ENCODE results near the gene SPECC1. TPM values are rescaled to one million over a fixed set of nuclear protein-coding genes. Genes with fewer than 3 reads are reported as not detected.

SPECC1 gene
- total and polyA plus RNA-seq, 2 experiments from 2014 or later: 1.3 to 1.5 TPM

- WGBS, 2 experiments (ENCODE audit: low coverage in 1 of 2, low lambda C conversion rate in 2 of 2, missing lambda C conversion rate in 2 of 2): 77 to 84% methylated on average over 5 to 8 of the region's 8 CpGs
- Histone ChIP-seq H3F3A (ENCODE audit: insufficient read depth) (peaks cover 12% of the 10 kb centered on the region; the same call in 1 of the 2 replicates), H3K36me3 (ENCODE audit: low read depth) (no peaks in the 10 kb centered on the region), H3K9me3 (ENCODE audit: low read depth) (no peaks in the 10 kb centered on the region), H3K9ac (no peak overlapping the region), H3K27ac (no peak overlapping the region), H3K79me2 (ENCODE audit: insufficient read depth) (no peaks in the 10 kb centered on the region), H3K4me3 (no peak overlapping the region), H3K9me2 (ENCODE audit: insufficient read depth) (no peaks in the 10 kb centered on the region), H4K20me1 (ENCODE audit: insufficient read depth) (no peaks in the 10 kb centered on the region), H3K4me2 (ENCODE audit: unreplicated experiment) (no peak overlapping the region), H3K27me3 (replicated peaks; ENCODE audit: insufficient read depth) (peaks cover 3% of the 10 kb centered on the region), H2AFZ (no peak overlapping the region), H3K4me1 (ENCODE audit: insufficient read depth) (peaks cover 18% of the 10 kb centered on the region)
- DNase-seq: no peak
- in situ Hi-C loops (cut with MboI): loop anchor here (25.0 kb wide), 1 partner anchor 223 kb away; the partner anchor contains the start of gene AKAP10
- TF ChIP-seq EZH2 (IDR thresholded peaks at IDR 0.05; ENCODE audit: insufficient read depth, poor library complexity, severe bottlenecking) (no peak), EZH2phosphoT487 (IDR thresholded peaks at IDR 0.05; ENCODE audit: insufficient read depth, low read depth) (no peak)
These were observed 201.5 kb downstream of the SPECC1 start for GRCh38 chr17:20210614-20211013.

GRCh38 chr17:20211246-20211645 is 202.1 kb downstream of the SPECC1 start:
- no peaks in the 10 kb centered on the region for H3K36me3 ChIP-seq (ENCODE audit: low read depth)
- H3K27ac ChIP-seq: no peak overlapping the region
- no peak for DNase-seq
- H2AFZ ChIP-seq: no peak overlapping the region
- H3K4me2 ChIP-seq (ENCODE audit: unreplicated experiment): no peak overlapping the region
- H3K79me2 ChIP-seq (ENCODE audit: insufficient read depth): no peaks in the 10 kb centered on the region
- H3K4me3 ChIP-seq: no peak overlapping the region
- no peaks in the 10 kb centered on the region for H4K20me1 ChIP-seq (ENCODE audit: insufficient read depth)
- peaks cover 6% of the 10 kb centered on the region for H3K27me3 ChIP-seq (replicated peaks; ENCODE audit: insufficient read depth)
- H3K4me1 ChIP-seq (ENCODE audit: insufficient read depth): peaks cover 12% of the 10 kb centered on the region
- H3K9me3 ChIP-seq (ENCODE audit: low read depth): no peaks in the 10 kb centered on the region
- peaks cover 6% of the 10 kb centered on the region; the same call in 1 of the 2 replicates for H3F3A ChIP-seq (ENCODE audit: insufficient read depth)
- H3K9me2 ChIP-seq (ENCODE audit: insufficient read depth): no peaks in the 10 kb centered on the region
- WGBS, 2 experiments (ENCODE audit: low coverage in 1 of 2, low lambda C conversion rate in 2 of 2, missing lambda C conversion rate in 2 of 2): 70 to 72% methylated on average over 3 of the region's 3 CpGs
- TF ChIP-seq EZH2phosphoT487 (IDR thresholded peaks at IDR 0.05; ENCODE audit: insufficient read depth, low read depth): no peak
- TF ChIP-seq EZH2 (IDR thresholded peaks at IDR 0.05; ENCODE audit: insufficient read depth, poor library complexity, severe bottlenecking): no peak
- no peak overlapping the region for H3K9ac ChIP-seq
- in situ Hi-C loops (cut with MboI): loop anchor here (25.0 kb wide), 1 partner anchor 224 kb away; the partner anchor contains the start of gene AKAP10

GRCh38 chr17:20213449-20213848 is 204.3 kb downstream of the SPECC1 start:
- H3K9ac ChIP-seq: no peak overlapping the region
- H3K79me2 ChIP-seq (ENCODE audit: insufficient read depth): no peaks in the 10 kb centered on the region
- H3K36me3 ChIP-seq (ENCODE audit: low read depth): no peaks in the 10 kb centered on the region
- TF ChIP-seq EZH2 (IDR thresholded peaks at IDR 0.05; ENCODE audit: insufficient read depth, poor library complexity, severe bottlenecking) (no peak), EZH2phosphoT487 (IDR thresholded peaks at IDR 0.05; ENCODE audit: insufficient read depth, low read depth) (no peak)
- no peak overlapping the region for H3K4me2 ChIP-seq (ENCODE audit: unreplicated experiment)
- no peak overlapping the region for H3K4me3 ChIP-seq
- H3K27me3 ChIP-seq (replicated peaks; ENCODE audit: insufficient read depth): peaks cover 3% of the 10 kb centered on the region; the same call in 1 of the 2 replicates
- H2AFZ ChIP-seq: no peak overlapping the region
- no peak overlapping the region for H3K27ac ChIP-seq
- in situ Hi-C loops (cut with MboI): loop anchor here (25.0 kb wide), 1 partner anchor 226 kb away; the partner anchor contains the start of gene AKAP10
- no peak for DNase-seq
- H3K9me3 ChIP-seq (ENCODE audit: low read depth): no peaks in the 10 kb centered on the region
- no peaks in the 10 kb centered on the region for H3K9me2 ChIP-seq (ENCODE audit: insufficient read depth)
- H4K20me1 ChIP-seq (ENCODE audit: insufficient read depth): no peaks in the 10 kb centered on the region
- no peaks in the 10 kb centered on the region for H3K4me1 ChIP-seq (ENCODE audit: insufficient read depth)
- H3F3A ChIP-seq (ENCODE audit: insufficient read depth): no peaks in the 10 kb centered on the region

- no peak overlapping the region for H2AFZ ChIP-seq
- no peak overlapping the region for H3K9ac ChIP-seq
- H3K9me2 ChIP-seq (ENCODE audit: insufficient read depth): no peaks in the 10 kb centered on the region
- H3K4me3 ChIP-seq: no peak overlapping the region
- no peaks in the 10 kb centered on the region for H3K79me2 ChIP-seq (ENCODE audit: insufficient read depth)
- H3K27ac ChIP-seq: no peak overlapping the region
- 82 to 86% methylated on average over 8 of the region's 8 CpGs for WGBS, 2 experiments (ENCODE audit: low coverage in 1 of 2, low lambda C conversion rate in 2 of 2, missing lambda C conversion rate in 2 of 2)
- H3K36me3 ChIP-seq (ENCODE audit: low read depth): no peaks in the 10 kb centered on the region
- no peak for DNase-seq
- no peaks in the 10 kb centered on the region for H3F3A ChIP-seq (ENCODE audit: insufficient read depth)
- no peak overlapping the region for H3K4me2 ChIP-seq (ENCODE audit: unreplicated experiment)
- no peaks in the 10 kb centered on the region for H3K9me3 ChIP-seq (ENCODE audit: low read depth)
- TF ChIP-seq EZH2 (IDR thresholded peaks at IDR 0.05; ENCODE audit: insufficient read depth, poor library complexity, severe bottlenecking): no peak
- no peak for TF ChIP-seq EZH2phosphoT487 (IDR thresholded peaks at IDR 0.05; ENCODE audit: insufficient read depth, low read depth)
- peaks cover 3% of the 10 kb centered on the region; the same call in 1 of the 2 replicates for H3K27me3 ChIP-seq (replicated peaks; ENCODE audit: insufficient read depth)
- no peaks in the 10 kb centered on the region for H4K20me1 ChIP-seq (ENCODE audit: insufficient read depth)
- in situ Hi-C loops (cut with MboI): loop anchor here (25.0 kb wide), 1 partner anchor 227 kb away; the partner anchor contains the start of gene AKAP10
- H3K4me1 ChIP-seq (ENCODE audit: insufficient read depth): no peaks in the 10 kb centered on the region
These were observed 205.6 kb downstream of the SPECC1 start for GRCh38 chr17:20214794-20215193.

Data from GM23248 (cell line).